ENCODE results near the gene NCAPH2. TPM values are rescaled to one million over a fixed set of nuclear protein-coding genes. Genes with fewer than 3 reads are reported as not detected.
A peak's percentile ranks its signal among the peaks of the same experiment; 100 is the strongest.

The NCAPH2 gene
- total RNA-seq, 1 donor from 2014 or later, result 41.2 TPM

GRCh38 chr22:50483556-50483955 is 24.5 kb upstream of the NCAPH2 start:
- no peaks in the 10 kb centered on the region for H3K36me3 Mint-ChIP-seq
- H3K27me3 Mint-ChIP-seq (ENCODE audit: insufficient read depth, low read depth), result peaks cover 31% of the 10 kb centered on the region
- H3K4me1 Mint-ChIP-seq, result peaks cover 2% of the 10 kb centered on the region
- TF ChIP-seq EZH2phosphoT487 (IDR thresholded peaks at IDR 0.05) (no peak), EZH2 (IDR thresholded peaks at IDR 0.05) (no peak), CTCF (IDR thresholded peaks at IDR 0.05) (no peak)
- H3K27ac Mint-ChIP-seq, result no peak overlapping the region
- no peak overlapping the region for H3K27ac ChIP-seq
- H3K79me2 ChIP-seq (ENCODE audit: low read depth), result no peaks in the 10 kb centered on the region
- DNase-seq (ENCODE audit: low spot score), result no peak
- H3K4me2 ChIP-seq, result no peak overlapping the region
- peaks cover 3% of the 10 kb centered on the region for H3F3A ChIP-seq (ENCODE audit: low read depth)
- H3K27me3 ChIP-seq, result peaks cover 36% of the 10 kb centered on the region
- H3K4me3 ChIP-seq, result no peak overlapping the region
- no peaks in the 10 kb centered on the region for H3K4me1 ChIP-seq
- peaks cover 2% of the 10 kb centered on the region for H3K9me3 Mint-ChIP-seq
- H3K4me3 Mint-ChIP-seq, result no peak overlapping the region
- H3K9ac ChIP-seq, result no peak overlapping the region
- no peaks in the 10 kb centered on the region for H4K20me1 ChIP-seq (ENCODE audit: low read depth)
- H3K36me3 ChIP-seq, result no peaks in the 10 kb centered on the region
- no peaks in the 10 kb centered on the region for H3K9me3 ChIP-seq (ENCODE audit: low read depth)
- no peak overlapping the region for H2AFZ ChIP-seq (replicated peaks)

DNA sequence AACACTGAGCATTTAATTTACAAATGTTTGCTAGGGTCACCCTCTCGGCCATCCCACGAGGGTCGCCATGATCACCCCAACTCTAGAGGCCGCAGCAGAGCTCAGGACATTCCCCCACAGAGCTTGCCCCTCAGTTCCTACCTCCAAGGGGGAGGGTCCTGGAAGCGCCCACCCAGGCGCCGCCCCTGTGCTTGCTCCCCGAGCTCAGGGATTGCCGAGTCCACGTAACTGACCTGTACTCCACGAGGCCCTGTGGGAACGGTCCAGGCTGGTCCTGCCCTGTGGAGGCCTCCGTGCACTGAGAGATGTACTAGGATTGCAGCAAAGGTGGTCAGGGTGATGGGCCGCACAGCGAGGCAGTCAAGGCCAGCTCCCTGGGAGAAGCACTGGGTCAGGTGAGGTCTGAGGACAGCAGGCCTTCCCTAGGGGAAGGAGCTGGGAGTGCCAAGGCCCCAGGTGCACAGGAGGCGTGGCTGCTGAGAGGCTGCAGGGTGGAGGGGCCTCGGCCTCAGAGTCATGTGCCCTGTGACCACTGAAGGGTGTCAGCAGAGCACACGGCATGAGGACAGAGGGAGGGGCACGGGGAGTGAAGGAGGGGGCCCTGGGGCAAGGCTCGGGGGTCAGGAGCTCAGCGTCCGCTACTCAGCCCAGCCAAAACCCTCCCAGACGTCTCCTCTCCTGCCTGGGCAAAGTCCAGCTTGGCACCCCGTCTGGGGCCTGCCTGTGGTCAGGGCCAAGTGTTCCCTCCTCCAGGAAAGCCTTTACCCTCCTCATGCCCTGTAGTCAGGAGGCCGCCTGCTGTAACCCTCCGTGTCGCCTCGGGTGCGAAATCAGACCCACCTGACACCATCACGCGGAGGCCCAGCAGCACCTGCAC is 23.8 kb upstream of the NCAPH2 start:
- Histone ChIP-seq H2AFZ (replicated peaks) (no peak overlapping the region), H3K9me3 (ENCODE audit: low read depth) (no peaks in the 10 kb centered on the region), H3K4me2 (no peak overlapping the region), H3K27ac (no peak overlapping the region), H3K4me3 (no peak overlapping the region), H3K36me3 (no peaks in the 10 kb centered on the region), H3K27me3 (peaks cover 30% of the 10 kb centered on the region), H3F3A (ENCODE audit: low read depth) (peaks cover 3% of the 10 kb centered on the region), H4K20me1 (ENCODE audit: low read depth) (no peaks in the 10 kb centered on the region), H3K79me2 (ENCODE audit: low read depth) (no peaks in the 10 kb centered on the region), H3K4me1 (no peaks in the 10 kb centered on the region), H3K9ac (no peak overlapping the region)
- no peaks in the 10 kb centered on the region for H3K36me3 Mint-ChIP-seq
- TF ChIP-seq EZH2phosphoT487 (IDR thresholded peaks at IDR 0.05) (no peak), CTCF (IDR thresholded peaks at IDR 0.05) (no peak), EZH2 (IDR thresholded peaks at IDR 0.05) (no peak)
- no peak for DNase-seq (ENCODE audit: low spot score)
- H3K4me1 Mint-ChIP-seq, result peaks cover 2% of the 10 kb centered on the region
- no peak overlapping the region for H3K4me3 Mint-ChIP-seq
- H3K27me3 Mint-ChIP-seq (ENCODE audit: insufficient read depth, low read depth), result peaks cover 24% of the 10 kb centered on the region
- peaks cover 2% of the 10 kb centered on the region for H3K9me3 Mint-ChIP-seq
- H3K27ac Mint-ChIP-seq, result peak overlapping the region; percentile 88

- no peak for DNase-seq (ENCODE audit: low spot score)
- Mint-ChIP-seq H3K9me3 (no peaks in the 10 kb centered on the region), H3K4me1 (no peaks in the 10 kb centered on the region), H3K27me3 (ENCODE audit: insufficient read depth, low read depth) (peaks cover 12% of the 10 kb centered on the region), H3K36me3 (no peaks in the 10 kb centered on the region), H3K4me3 (no peak overlapping the region), H3K27ac (no peak overlapping the region)
- peaks cover 3% of the 10 kb centered on the region for H3F3A ChIP-seq (ENCODE audit: low read depth)
- H3K4me2 ChIP-seq, result no peak overlapping the region
- peaks cover 17% of the 10 kb centered on the region for H3K27me3 ChIP-seq
- H3K36me3 ChIP-seq, result no peaks in the 10 kb centered on the region
- no peak for TF ChIP-seq CTCF (IDR thresholded peaks at IDR 0.05)
- TF ChIP-seq EZH2phosphoT487 (IDR thresholded peaks at IDR 0.05), result no peak
- TF ChIP-seq EZH2 (IDR thresholded peaks at IDR 0.05), result no peak
- H3K4me1 ChIP-seq, result no peaks in the 10 kb centered on the region
- no peaks in the 10 kb centered on the region for H3K79me2 ChIP-seq (ENCODE audit: low read depth)
- no peaks in the 10 kb centered on the region for H3K9me3 ChIP-seq (ENCODE audit: low read depth)
- no peak overlapping the region for H3K4me3 ChIP-seq
- H3K27ac ChIP-seq, result no peak overlapping the region
- H2AFZ ChIP-seq (replicated peaks), result no peak overlapping the region
- H3K9ac ChIP-seq, result no peak overlapping the region
- H4K20me1 ChIP-seq (ENCODE audit: low read depth), result no peaks in the 10 kb centered on the region
These were observed 22.5 kb upstream of the NCAPH2 start for GRCh38 chr22:50485221-50486131.

Data from neural progenitor cell (in vitro differentiated cells).